Small intestine (tissue), 7 donors: Measurements from ENCODE around the gene EBP. TPM values are rescaled to one million over a fixed set of nuclear protein-coding genes. Genes with fewer than 3 reads are reported as not detected.

Source experiments
- DNase-seq, 2 donors: peaks; one replicate each; pipeline versions ENCODE4 v3.0.0 to v3.0.0-alpha.2; 2013
- FAIRE-seq: peaks from 2 replicates; lab custom pipeline; 2012; peaks lifted over from hg19 to GRCh38; lab: Jason Lieb, UNC
- H3K27ac ChIP-seq, 3 donors: one replicate each; pipeline ENCODE4 v1.5.1; 2013; ENCODE audit warnings: low read length in 2 of 3, mild to moderate bottlenecking in 2 of 3, control low read depth in 1 of 3, inconsistent platforms in 1 of 3, low read depth in 1 of 3, moderate library complexity in 1 of 3
- H3K27me3 ChIP-seq, 3 donors: one replicate each; pipeline ENCODE4 v1.6.1; 2013; ENCODE audit warnings: low read length in 3 of 3, inconsistent platforms in 1 of 3; ENCODE audit not compliant: control insufficient read depth in 3 of 3, insufficient read depth in 3 of 3
- H3K36me3 ChIP-seq, 3 donors: one replicate each; pipeline ENCODE4 v1.6.1; 2013; ENCODE audit warnings: low read length in 3 of 3, inconsistent platforms in 1 of 3, low read depth in 1 of 3, mild to moderate bottlenecking in 1 of 3, moderate library complexity in 1 of 3; ENCODE audit not compliant: control insufficient read depth in 3 of 3, insufficient read depth in 2 of 3
- H3K4me1 ChIP-seq, 3 donors: one replicate each; pipeline ENCODE4 v1.6.1; 2013; ENCODE audit warnings: low read length in 2 of 3, inconsistent platforms in 1 of 3, low read depth in 1 of 3, mild to moderate bottlenecking in 1 of 3, moderate library complexity in 1 of 3; ENCODE audit not compliant: control insufficient read depth in 3 of 3, insufficient read depth in 2 of 3
- H3K4me3 ChIP-seq, 3 donors: one replicate each; pipeline ENCODE4 v1.5.1; 2013; ENCODE audit warnings: low read length in 3 of 3, control low read depth in 1 of 3, inconsistent platforms in 1 of 3, low read depth in 1 of 3, mild to moderate bottlenecking in 1 of 3, moderate library complexity in 1 of 3
- H3K9me3 ChIP-seq, 2 donors: one replicate each; pipeline ENCODE4 v1.6.1; 2013; ENCODE audit warnings: low read depth in 1 of 2, low read length in 1 of 2; ENCODE audit not compliant: control insufficient read depth in 2 of 2, insufficient read depth in 1 of 2
- WGBS, 3 donors: extraction: QIAGEN DNeasy Blood & Tissue Kit; methylation state at CpG; one replicate each; pipeline ENCODE4 v1.1.7; 2013; 5-methylcytosine and 5-hydroxymethylcytosine counted together
- polyA plus RNA-seq, 4 donors: library from polyadenylated mRNA; stranded (reverse) in 3 of 4; unstranded in 1 of 4; fragments of 200-250 nt in 3 of 4; fragments of 120-200 nt in 1 of 4; gene quantifications; one replicate each; pipeline versions ENCODE4 v1.2.1 to v1.2.3, GENCODE V29; 2013
- donor health status: healthy with polysubstance abuse.
- donor health status: control.
- donor health status: control.
- donor health status: Bipolar disorder and iron deficiency.
- donor health status: healthy.

The EBP gene
- polyA plus RNA-seq, 4 donors, result 92.9 to 298 (median 124) TPM

- peak within 1 kb of the TSS; percentile 54 to 83 (median 63) for H3K4me3 ChIP-seq
- WGBS, 3 donors, result 0 to 39% (median 7%) methylated on average over 52 to 75 of the region's 75 CpGs
- DNase-seq, result peak; percentile 88 to 91
- H3K27me3 ChIP-seq, result no peaks in the 10 kb centered on the region
- H3K9me3 ChIP-seq, result no peaks in the 10 kb centered on the region
- H3K36me3 ChIP-seq, result peaks cover 0 to 4% (median 2%) of the 10 kb centered on the region in 3 donors
- H3K4me1 ChIP-seq, result no peaks in the 10 kb centered on the region
- peak within 1 kb of the TSS; percentile 42 to 95 (median 61) for H3K27ac ChIP-seq
- peak; percentile 71 for FAIRE-seq
These were observed 45.6 kb upstream of the EBP start, which contains the start of gene FTSJ1 for GRCh38 chrX:48475774-48476577. TSS of gene FTSJ1 (plus strand) at chrX:48476199. CDS start at chrX:48478048, 1,849 bp downstream.

- peak overlapping the region in 1 of 3 donors; percentile 95 for H3K27ac ChIP-seq
- 52 to 74% (median 67%) methylated on average over 4 of the region's 4 CpGs for WGBS, 3 donors
- no peak for FAIRE-seq
These were observed 44.7 kb upstream of the EBP start for GRCh38 chrX:48476919-48477318.

GRCh38 chrX:48477960-48478755, 43.5 kb upstream of the EBP start:
- Histone ChIP-seq H3K9me3 (no peaks in the 10 kb centered on the region), H3K36me3 (peaks cover 0 to 21% (median 2%) of the 10 kb centered on the region in 3 donors), H3K4me3 (no peak overlapping the region), H3K27ac (no peak overlapping the region), H3K27me3 (no peaks in the 10 kb centered on the region), H3K4me1 (no peaks in the 10 kb centered on the region)
- no peak for FAIRE-seq
- 90 to 95% (median 94%) methylated on average over 17 to 19 of the region's 19 CpGs for WGBS, 3 donors
- DNase-seq, result no peak

More at GRCh38 chrX:48476919-48477318, 44.7 kb upstream of the EBP start:
- DNase-seq, result no peak
- H3K27me3 ChIP-seq, result no peaks in the 10 kb centered on the region
- peaks cover 0 to 13% (median 2%) of the 10 kb centered on the region in 3 donors for H3K36me3 ChIP-seq
- no peaks in the 10 kb centered on the region for H3K4me1 ChIP-seq
- no peaks in the 10 kb centered on the region for H3K9me3 ChIP-seq
- H3K4me3 ChIP-seq, result peak overlapping the region in 2 of 3 donors; percentile 63 to 83

- DNase-seq (no peak), FAIRE-seq (no peak)
- Histone ChIP-seq H3K9me3 (no peaks in the 10 kb centered on the region), H3K4me1 (no peaks in the 10 kb centered on the region), H3K4me3 (no peak overlapping the region), H3K36me3 (peaks cover 0 to 25% (median 2%) of the 10 kb centered on the region in 3 donors), H3K27ac (no peak overlapping the region), H3K27me3 (no peaks in the 10 kb centered on the region)
- 67 to 92% (median 90%) methylated on average over 2 to 5 of the region's 5 CpGs for WGBS, 3 donors
These were observed 42.8 kb upstream of the EBP start for GRCh38 chrX:48478806-48479205.

GRCh38 chrX:48480142-48480541, 41.5 kb upstream of the EBP start:
- no peaks in the 10 kb centered on the region for H3K27me3 ChIP-seq
- WGBS, 3 donors, result 77 to 94% (median 82%) methylated on average over 3 of the region's 3 CpGs
- no peak for FAIRE-seq
- peaks cover 0 to 25% (median 2%) of the 10 kb centered on the region in 3 donors for H3K36me3 ChIP-seq
- no peaks in the 10 kb centered on the region for H3K4me1 ChIP-seq
- no peak overlapping the region for H3K4me3 ChIP-seq
- no peak overlapping the region for H3K27ac ChIP-seq
- no peaks in the 10 kb centered on the region for H3K9me3 ChIP-seq
- no peak for DNase-seq

- H3K4me1 ChIP-seq, result no peaks in the 10 kb centered on the region
- DNase-seq, result no peak
- no peak overlapping the region for H3K27ac ChIP-seq
- no peak for FAIRE-seq
- H3K27me3 ChIP-seq, result no peaks in the 10 kb centered on the region
- H3K36me3 ChIP-seq, result peaks cover 0 to 25% (median 2%) of the 10 kb centered on the region in 3 donors
- H3K4me3 ChIP-seq, result no peak overlapping the region
- H3K9me3 ChIP-seq, result no peaks in the 10 kb centered on the region
- WGBS, 3 donors, result 83 to 94% (median 90%) methylated on average over 3 of the region's 3 CpGs
These were observed 41.0 kb upstream of the EBP start for GRCh38 chrX:48480583-48480982.

GRCh38 chrX:48482526-48482925, 39.1 kb upstream of the EBP start:
- FAIRE-seq (no peak), DNase-seq (no peak)
- no peaks in the 10 kb centered on the region for H3K9me3 ChIP-seq
- WGBS, 3 donors, result 78 to 88% (median 84%) methylated on average over 5 to 7 of the region's 7 CpGs
- no peak overlapping the region for H3K4me3 ChIP-seq
- peaks cover 0 to 27% (median 2%) of the 10 kb centered on the region in 3 donors for H3K36me3 ChIP-seq
- no peaks in the 10 kb centered on the region for H3K4me1 ChIP-seq
- H3K27me3 ChIP-seq, result no peaks in the 10 kb centered on the region
- H3K27ac ChIP-seq, result no peak overlapping the region

GRCh38 chrX:48487362-48487798, 34.2 kb upstream of the EBP start:
- WGBS, 3 donors, result 71 to 79% (median 77%) methylated on average over 10 of the region's 10 CpGs

More at GRCh38 chrX:48487362-48487798, 34.2 kb upstream of the EBP start:
- DNase-seq (no peak), FAIRE-seq (no peak)
- H3K27me3 ChIP-seq, result no peaks in the 10 kb centered on the region
- no peaks in the 10 kb centered on the region for H3K4me1 ChIP-seq
- no peaks in the 10 kb centered on the region for H3K9me3 ChIP-seq
- no peak overlapping the region for H3K27ac ChIP-seq
- H3K36me3 ChIP-seq, result peaks cover 0 to 9% (median 0%) of the 10 kb centered on the region in 3 donors
- H3K4me3 ChIP-seq, result no peak overlapping the region
